H9 (cell line): ENCODE data around the gene OSBPL2. TPM values are rescaled to one million over a fixed set of nuclear protein-coding genes. Genes with fewer than 3 reads are reported as not detected.

Source experiments
- DNase-seq: peaks from one replicate; pipeline ENCODE4 v3.0.0-alpha.2; 2017
- H2AFZ ChIP-seq: one replicate; pipeline ENCODE4 v1.6.1; 2013; ENCODE audit warnings: mild to moderate bottlenecking, low read length, control low read depth, moderate library complexity
- H2AK5ac ChIP-seq: 2 replicates; pipeline ENCODE4 v1.6.1; 2013; ENCODE audit warnings: low read length, control low read depth, mixed read lengths; ENCODE audit not compliant: insufficient read length
- H2BK120ac ChIP-seq: one replicate; pipeline ENCODE4 v1.6.1; 2013; ENCODE audit warnings: low read depth, mild to moderate bottlenecking, low read length, control low read depth, inconsistent platforms; ENCODE audit not compliant: poor library complexity, severe bottlenecking
- H2BK12ac ChIP-seq: 2 replicates; pipeline ENCODE4 v1.6.1; 2013; ENCODE audit warnings: low read length, control low read depth, mixed read lengths, low read depth; ENCODE audit not compliant: insufficient read length
- H2BK15ac ChIP-seq: 2 replicates; pipeline ENCODE4 v1.6.1; 2013; ENCODE audit warnings: low read depth, low read length, control low read depth
- H2BK20ac ChIP-seq: one replicate; pipeline ENCODE4 v1.6.1; 2013; ENCODE audit warnings: low read depth, mild to moderate bottlenecking, low read length, control low read depth, inconsistent platforms; ENCODE audit not compliant: poor library complexity, severe bottlenecking
- H2BK5ac ChIP-seq: 2 replicates; pipeline ENCODE4 v1.6.1; 2013; ENCODE audit warnings: low read length, control low read depth, mixed read lengths; ENCODE audit not compliant: insufficient read length
- H3K14ac ChIP-seq: 2 replicates; pipeline ENCODE4 v1.6.1; 2013; ENCODE audit warnings: low read length, control low read depth; ENCODE audit not compliant: insufficient read depth
- H3K18ac ChIP-seq: 2 replicates; pipeline ENCODE4 v1.6.1; 2013; ENCODE audit warnings: low read depth, mild to moderate bottlenecking, mixed read lengths, low read length, control low read depth; ENCODE audit not compliant: insufficient read length
- H3K23ac ChIP-seq: 2 replicates; pipeline ENCODE4 v1.6.1; 2013; ENCODE audit warnings: low read length, control low read depth, mixed read lengths, low read depth; ENCODE audit not compliant: insufficient read length
- H3K23me2 ChIP-seq: 2 replicates; pipeline ENCODE4 v1.6.1; 2013; ENCODE audit warnings: low read depth, mild to moderate bottlenecking, mixed read lengths, low read length, control low read depth; ENCODE audit not compliant: insufficient read length, poor library complexity, severe bottlenecking
- H3K27ac ChIP-seq: 2 replicates; pipeline ENCODE4 v1.5.1; 2013; ENCODE audit warnings: low read length, control low read depth, mixed read lengths, low read depth; ENCODE audit not compliant: insufficient read length
- H3K27me3 ChIP-seq: 2 replicates; pipeline ENCODE4 v1.6.1; 2013; ENCODE audit warnings: low read length, control low read depth, inconsistent platforms; ENCODE audit not compliant: insufficient read depth
- H3K4ac ChIP-seq: 2 replicates; pipeline ENCODE4 v1.6.1; 2013; ENCODE audit warnings: low read depth, mild to moderate bottlenecking, control low read depth, inconsistent platforms, low read length, moderate library complexity
- H3K4me1 ChIP-seq: 2 replicates; pipeline ENCODE4 v1.6.1; 2013; ENCODE audit warnings: low read length, control low read depth, inconsistent platforms; ENCODE audit not compliant: insufficient read depth
- H3K4me2 ChIP-seq: 2 replicates; pipeline ENCODE4 v1.6.1; 2013; ENCODE audit warnings: low read length, control low read depth, mixed read lengths; ENCODE audit not compliant: insufficient read length, insufficient read depth
- H3K56ac ChIP-seq: 2 replicates; pipeline ENCODE4 v1.6.1; 2013; ENCODE audit warnings: low read depth, mild to moderate bottlenecking, mixed read lengths, low read length, control low read depth; ENCODE audit not compliant: insufficient read length
- H3K79me1 ChIP-seq: 2 replicates; pipeline ENCODE4 v1.6.1; 2013; ENCODE audit warnings: low read depth, mild to moderate bottlenecking, moderate library complexity, low read length, control low read depth, inconsistent platforms; ENCODE audit not compliant: insufficient read depth, poor library complexity, severe bottlenecking
- H3K79me2 ChIP-seq: 2 replicates; pipeline ENCODE4 v1.6.1; 2013; ENCODE audit warnings: low read length, control low read depth, inconsistent platforms; ENCODE audit not compliant: insufficient read depth
- H3K9ac ChIP-seq: 2 replicates; pipeline ENCODE4 v1.6.1; 2013; ENCODE audit warnings: low read length, control low read depth, mixed read lengths; ENCODE audit not compliant: insufficient read length; ENCODE audit errors: extremely low read depth
- H3K9me3 ChIP-seq: one replicate; pipeline ENCODE4 v1.6.1; 2013; ENCODE audit warnings: low read depth, low read length, inconsistent platforms; ENCODE audit not compliant: control insufficient read depth
- H3T11ph ChIP-seq: one replicate; pipeline ENCODE4 v1.6.1; 2013; ENCODE audit warnings: mild to moderate bottlenecking, low read length, control low read depth, inconsistent platforms
- H4K20me1 ChIP-seq: one replicate; pipeline ENCODE4 v1.6.1; 2013; ENCODE audit not compliant: control insufficient read depth, insufficient read length, insufficient read depth
- H4K5ac ChIP-seq: 2 replicates; pipeline ENCODE4 v1.6.1; 2013; ENCODE audit warnings: low read depth, mild to moderate bottlenecking, mixed read lengths, low read length, control low read depth; ENCODE audit not compliant: insufficient read length
- H4K8ac ChIP-seq: replicated peaks from 2 replicates; pipeline ENCODE4 v1.6.1; 2013; ENCODE audit warnings: low read length, control low read depth, mixed read lengths, low read depth; ENCODE audit not compliant: insufficient read length
- H4K91ac ChIP-seq: 2 replicates; pipeline ENCODE4 v1.6.1; 2013; ENCODE audit warnings: low read depth, mild to moderate bottlenecking, moderate library complexity, mixed read lengths, low read length, control low read depth; ENCODE audit not compliant: insufficient read length
- H3K27ac Mint-ChIP-seq, 3 experiments: 2 replicates in 2 of 3; 3 replicates in 1 of 3; pipeline ENCODE4 v1.8.0; 2020 to 2021; ENCODE audit warnings: mixed read lengths in 3 of 3, mild to moderate bottlenecking in 1 of 3, moderate library complexity in 1 of 3
- H3K27me3 Mint-ChIP-seq: 2 replicates; pipeline ENCODE4 v1.8.0; 2021; ENCODE audit warnings: low read depth, mild to moderate bottlenecking, moderate library complexity, mixed read lengths
- H3K36me3 Mint-ChIP-seq, 3 experiments: 2 replicates in 2 of 3; 3 replicates in 1 of 3; pipeline ENCODE4 v1.8.0; 2020 to 2021; ENCODE audit warnings: low read depth in 3 of 3, mixed read lengths in 3 of 3; ENCODE audit not compliant: insufficient read depth in 1 of 3
- H3K4me1 Mint-ChIP-seq, 2 experiments: 2 replicates each; pipeline ENCODE4 v1.8.0; 2020; ENCODE audit warnings: mixed read lengths in 2 of 2
- H3K4me3 Mint-ChIP-seq, 2 experiments: 2 replicates in 1 of 2; 3 replicates in 1 of 2; pipeline ENCODE4 v1.8.0; 2020 to 2021; ENCODE audit warnings: mild to moderate bottlenecking in 2 of 2, mixed read lengths in 2 of 2, moderate library complexity in 1 of 2
- H3K9me3 Mint-ChIP-seq, 2 experiments: 2 replicates in 1 of 2; 3 replicates in 1 of 2; pipeline ENCODE4 v1.8.0; 2020; ENCODE audit warnings: mild to moderate bottlenecking in 2 of 2, mixed read lengths in 2 of 2, moderate library complexity in 1 of 2
- CTCF ChIP-seq: fragments of 200-600 bp; sonication (generic); conservative IDR thresholded peaks from 3 replicates; pipeline ENCODE4 v1.8.0; 2021; ENCODE audit warnings: antibody characterized with exemption, mild to moderate bottlenecking
- WGBS: extraction: QIAGEN DNeasy Blood & Tissue Kit; methylation state at CpG from one replicate; pipeline ENCODE4 v1.1.7; 2013; ENCODE audit warnings: missing lambda C conversion rate, low lambda C conversion rate, mixed read lengths; ENCODE audit not compliant: insufficient read length; ENCODE audit errors: extremely low coverage; 5-methylcytosine and 5-hydroxymethylcytosine counted together
- total RNA-seq: library from RNA; stranded (reverse); gene quantifications from 2 replicates; pipeline ENCODE4 v1.2.1, GENCODE V29; 2021

OSBPL2 gene
- total RNA-seq, 1 experiment from 2014 or later: 47.3 TPM

GRCh38 chr20:62202676-62203377 is 35.5 kb upstream of the OSBPL2 start:
- Histone ChIP-seq H4K8ac (no peak overlapping the region), H3K18ac (no peak overlapping the region), H3K9me3 (no peaks in the 10 kb centered on the region), H3K9ac (no peak overlapping the region), H3K4ac (no peak overlapping the region), H2BK12ac (no peak overlapping the region), H2AFZ (no peak overlapping the region), H3K27me3 (no peaks in the 10 kb centered on the region), H3T11ph (no peak overlapping the region), H3K4me1 (no peaks in the 10 kb centered on the region), H3K79me1 (no peaks in the 10 kb centered on the region), H3K4me2 (no peak overlapping the region), H4K5ac (no peak overlapping the region), H3K23me2 (no peaks in the 10 kb centered on the region), H2BK20ac (no peak overlapping the region), H3K23ac (no peak overlapping the region), H3K79me2 (no peaks in the 10 kb centered on the region), H3K27ac (no peak overlapping the region), H2BK5ac (no peak overlapping the region), H3K14ac (no peak overlapping the region), H4K20me1 (no peaks in the 10 kb centered on the region), H3K56ac (no peak overlapping the region), H4K91ac (no peak overlapping the region), H2BK15ac (no peak overlapping the region), H2AK5ac (no peak overlapping the region), H2BK120ac (no peak overlapping the region)
- no peak for TF ChIP-seq CTCF
- Mint-ChIP-seq H3K4me3 (no peak overlapping the region), H3K36me3 (peaks cover 22 to 50% (median 47%) of the 10 kb centered on the region in 3 experiments; a peak in 6 of 7 replicates), H3K27me3 (no peaks in the 10 kb centered on the region), H3K9me3 (no peaks in the 10 kb centered on the region), H3K4me1 (no peaks in the 10 kb centered on the region), H3K27ac (peak overlapping the region in 1 of 3 experiments; percentile 62; a peak in 3 of 7 replicates)
- no peak for DNase-seq
- no CpG with 5 or more reads among the region's 23 CpGs for WGBS
